CMK (cell line): ENCODE data around the gene OAS2.

Experiments
- DNase-seq: peaks from one replicate; pipeline ENCODE4 v3.0.0-alpha.2; 2010; ENCODE audit warnings: low read depth

The OAS2 gene

GRCh38 chr12:113058553-113058952 is 80.2 kb downstream of the OAS2 start:
- DNase-seq: no peak

DNA sequence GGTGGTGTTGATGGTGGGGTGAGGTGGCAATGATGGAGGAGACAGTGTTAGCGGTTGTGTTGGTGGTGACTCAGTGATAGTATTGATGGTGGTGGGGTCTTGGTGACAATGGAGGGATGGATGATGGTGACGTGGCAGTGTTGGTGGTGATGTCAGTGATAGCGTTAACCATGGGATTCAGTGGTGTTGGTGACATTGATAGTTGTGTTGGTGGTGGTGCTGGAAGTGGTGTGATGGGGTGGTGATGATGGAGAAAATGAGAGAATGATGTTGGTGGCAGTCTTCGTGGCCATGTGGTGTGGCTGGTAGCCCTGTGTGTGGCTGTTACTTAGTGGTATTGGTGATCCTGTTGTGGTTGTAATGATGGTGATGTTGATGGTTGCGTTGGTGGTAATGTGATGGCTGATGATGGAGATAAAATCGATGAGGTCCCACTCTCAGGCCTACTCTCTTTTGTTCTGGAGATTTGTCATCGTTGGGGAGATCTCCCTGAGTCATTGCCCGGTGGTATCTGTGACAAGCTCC is 80.8 kb downstream of the OAS2 start:
- DNase-seq: no peak

GRCh38 chr12:113060336-113060960 is 82.1 kb downstream of the OAS2 start:
- DNase-seq: no peak

- DNase-seq: no peak
Measured at GRCh38 chr12:113061061-113061694, 82.9 kb downstream of the OAS2 start.
